Glutamatergic neuron (in vitro differentiated cells): Measurements from ENCODE around the gene ZXDC. TPM values are rescaled to one million over a fixed set of nuclear protein-coding genes. Genes with fewer than 3 reads are reported as not detected.

Experiments used
- DNase-seq: peaks from one replicate; pipeline ENCODE4 v3.0.0; 2022
- H3K27ac Mint-ChIP-seq: one replicate; pipeline ENCODE4 v1.8.0; 2020; ENCODE audit warnings: mild to moderate bottlenecking, mixed read lengths, inconsistent platforms; ENCODE audit not compliant: unreplicated experiment
- H3K27me3 Mint-ChIP-seq: one replicate; pipeline ENCODE4 v1.8.0; 2020; ENCODE audit warnings: mild to moderate bottlenecking, moderate library complexity, mixed read lengths, inconsistent platforms; ENCODE audit not compliant: unreplicated experiment
- H3K36me3 Mint-ChIP-seq: one replicate; pipeline ENCODE4 v1.8.0; 2020; ENCODE audit warnings: mild to moderate bottlenecking, mixed read lengths, inconsistent platforms; ENCODE audit not compliant: unreplicated experiment
- H3K4me1 Mint-ChIP-seq: one replicate; pipeline ENCODE4 v1.8.0; 2020; ENCODE audit warnings: mild to moderate bottlenecking, low read depth, mixed read lengths, inconsistent platforms; ENCODE audit not compliant: unreplicated experiment
- H3K4me3 Mint-ChIP-seq: one replicate; pipeline ENCODE4 v1.8.0; 2020; ENCODE audit warnings: mild to moderate bottlenecking, mixed read lengths, inconsistent platforms; ENCODE audit not compliant: unreplicated experiment
- H3K9me3 Mint-ChIP-seq: one replicate; pipeline ENCODE4 v1.8.0; 2020; ENCODE audit warnings: mild to moderate bottlenecking, moderate library complexity, mixed read lengths, inconsistent platforms; ENCODE audit not compliant: unreplicated experiment
- total RNA-seq: library from RNA; stranded (reverse); fragmentation: NEBNext Ultra II Directional; extraction: Animal tissue kit (Norgen Biotek cat#: 25700); gene quantifications from one replicate; pipeline ENCODE4 v1.2.1, GENCODE V29; 2021; ENCODE audit not compliant: unreplicated experiment
- TF ChIP-seq, protein P1 (sequence below): fragments of 200-600 bp; sonication (generic); IDR thresholded peaks from one replicate; pipeline ENCODE4 v1.5.0; 2021; ENCODE audit not compliant: partially characterized antibody, unreplicated experiment

The ZXDC gene
- total RNA-seq, 1 donor from 2014 or later: 39.5 TPM

DNA sequence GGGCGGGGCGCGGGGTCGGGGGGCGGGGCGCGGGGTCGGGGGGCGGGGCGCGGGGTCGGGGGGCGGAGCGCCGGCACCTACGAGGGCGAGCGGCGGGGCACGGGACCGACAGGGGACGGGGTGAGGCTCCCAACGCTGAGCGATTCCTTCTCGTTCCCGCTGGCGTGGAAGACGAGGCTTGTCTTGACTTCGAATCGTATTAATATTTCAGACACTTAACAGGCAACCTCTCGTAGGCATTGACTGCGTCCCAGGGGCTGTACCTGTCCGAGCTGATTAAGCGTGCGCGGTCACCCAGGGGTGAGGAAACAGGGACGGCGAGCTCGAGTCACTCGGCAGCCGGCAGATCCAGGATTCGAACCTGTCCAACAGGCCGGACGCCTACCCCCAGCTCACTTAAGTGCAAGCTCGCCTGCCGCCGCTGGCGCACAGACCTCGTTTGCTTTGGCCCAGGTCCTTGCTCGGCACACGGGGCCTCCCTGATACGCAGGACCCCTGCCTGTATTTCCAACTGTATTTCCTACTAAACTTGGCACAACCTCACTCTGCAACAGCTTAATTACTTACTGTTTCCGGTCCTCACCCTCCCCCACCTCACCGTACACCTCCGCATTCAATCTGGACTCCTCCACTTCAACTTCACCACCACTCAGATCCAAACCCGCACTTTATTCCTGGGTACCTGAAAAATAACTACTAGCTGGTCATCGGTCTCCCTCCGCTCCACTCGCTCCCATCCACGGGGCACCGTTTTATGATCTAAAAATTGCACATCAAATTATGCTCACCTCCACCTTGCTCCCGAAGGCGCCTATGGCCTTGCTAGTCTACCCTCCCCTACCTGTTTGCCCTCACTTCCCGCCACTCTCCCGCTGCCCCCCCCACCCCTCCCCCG lies 722 bp upstream of the ZXDC start:
- H3K36me3 Mint-ChIP-seq: no peaks in the 10 kb centered on the region
- H3K27ac Mint-ChIP-seq: peak overlapping the region; percentile 88
- H3K27me3 Mint-ChIP-seq: peaks cover 13% of the 10 kb centered on the region
- H3K9me3 Mint-ChIP-seq: peaks cover 5% of the 10 kb centered on the region
- peaks cover 24% of the 10 kb centered on the region for H3K4me1 Mint-ChIP-seq
- peak overlapping the region; percentile 89 for H3K4me3 Mint-ChIP-seq
- TF ChIP-seq, protein P1, sequence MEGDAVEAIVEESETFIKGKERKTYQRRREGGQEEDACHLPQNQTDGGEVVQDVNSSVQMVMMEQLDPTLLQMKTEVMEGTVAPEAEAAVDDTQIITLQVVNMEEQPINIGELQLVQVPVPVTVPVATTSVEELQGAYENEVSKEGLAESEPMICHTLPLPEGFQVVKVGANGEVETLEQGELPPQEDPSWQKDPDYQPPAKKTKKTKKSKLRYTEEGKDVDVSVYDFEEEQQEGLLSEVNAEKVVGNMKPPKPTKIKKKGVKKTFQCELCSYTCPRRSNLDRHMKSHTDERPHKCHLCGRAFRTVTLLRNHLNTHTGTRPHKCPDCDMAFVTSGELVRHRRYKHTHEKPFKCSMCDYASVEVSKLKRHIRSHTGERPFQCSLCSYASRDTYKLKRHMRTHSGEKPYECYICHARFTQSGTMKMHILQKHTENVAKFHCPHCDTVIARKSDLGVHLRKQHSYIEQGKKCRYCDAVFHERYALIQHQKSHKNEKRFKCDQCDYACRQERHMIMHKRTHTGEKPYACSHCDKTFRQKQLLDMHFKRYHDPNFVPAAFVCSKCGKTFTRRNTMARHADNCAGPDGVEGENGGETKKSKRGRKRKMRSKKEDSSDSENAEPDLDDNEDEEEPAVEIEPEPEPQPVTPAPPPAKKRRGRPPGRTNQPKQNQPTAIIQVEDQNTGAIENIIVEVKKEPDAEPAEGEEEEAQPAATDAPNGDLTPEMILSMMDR: no peak
- no peak for DNase-seq

DNA sequence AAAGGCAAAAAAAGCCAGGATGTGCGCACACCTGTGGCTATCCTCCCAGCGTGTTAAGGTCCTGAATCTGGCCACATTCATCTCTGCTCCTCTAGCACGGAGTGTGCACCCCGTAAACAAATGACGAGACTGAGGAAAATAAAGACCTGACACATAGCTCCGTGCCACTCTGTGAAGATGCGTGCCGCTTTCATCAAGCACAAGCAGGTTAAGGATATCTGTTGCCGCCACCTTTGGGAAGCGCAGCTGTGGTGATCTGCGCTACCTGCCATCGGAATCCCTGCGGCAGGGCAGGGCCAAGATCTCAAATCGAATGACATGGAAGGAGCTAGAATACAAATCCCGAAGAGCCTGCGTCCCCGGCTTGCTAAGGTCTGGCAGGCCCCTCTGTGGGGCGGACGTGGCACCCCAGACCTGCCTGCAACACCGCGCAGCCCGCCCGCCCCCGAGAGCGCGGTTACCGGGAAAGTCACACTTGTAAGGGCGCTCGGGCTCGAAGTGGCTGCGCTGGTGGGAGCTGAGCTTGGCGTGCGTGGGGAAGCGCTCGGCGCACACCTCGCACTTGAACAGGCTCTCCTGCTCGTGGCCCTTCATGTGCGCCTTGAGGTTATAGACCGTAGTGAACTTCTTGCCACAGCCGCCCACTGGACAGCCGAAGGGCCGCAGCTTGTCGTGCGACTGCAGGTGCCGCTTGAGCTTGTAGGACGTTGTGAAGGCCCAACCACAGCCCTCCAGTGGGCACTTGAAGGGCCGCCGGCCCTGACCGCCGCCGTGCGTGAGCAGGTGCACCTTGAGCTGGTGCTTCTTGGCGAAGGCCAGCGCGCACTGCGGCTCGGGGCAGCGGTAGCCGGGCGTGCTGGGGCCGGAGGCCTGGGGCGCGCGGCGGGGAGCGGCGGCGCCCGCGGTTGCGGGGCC lies 936 bp downstream of the ZXDC start:
- peak overlapping the region; percentile 54 for H3K27ac Mint-ChIP-seq
- peaks cover 2% of the 10 kb centered on the region for H3K36me3 Mint-ChIP-seq

DNA sequence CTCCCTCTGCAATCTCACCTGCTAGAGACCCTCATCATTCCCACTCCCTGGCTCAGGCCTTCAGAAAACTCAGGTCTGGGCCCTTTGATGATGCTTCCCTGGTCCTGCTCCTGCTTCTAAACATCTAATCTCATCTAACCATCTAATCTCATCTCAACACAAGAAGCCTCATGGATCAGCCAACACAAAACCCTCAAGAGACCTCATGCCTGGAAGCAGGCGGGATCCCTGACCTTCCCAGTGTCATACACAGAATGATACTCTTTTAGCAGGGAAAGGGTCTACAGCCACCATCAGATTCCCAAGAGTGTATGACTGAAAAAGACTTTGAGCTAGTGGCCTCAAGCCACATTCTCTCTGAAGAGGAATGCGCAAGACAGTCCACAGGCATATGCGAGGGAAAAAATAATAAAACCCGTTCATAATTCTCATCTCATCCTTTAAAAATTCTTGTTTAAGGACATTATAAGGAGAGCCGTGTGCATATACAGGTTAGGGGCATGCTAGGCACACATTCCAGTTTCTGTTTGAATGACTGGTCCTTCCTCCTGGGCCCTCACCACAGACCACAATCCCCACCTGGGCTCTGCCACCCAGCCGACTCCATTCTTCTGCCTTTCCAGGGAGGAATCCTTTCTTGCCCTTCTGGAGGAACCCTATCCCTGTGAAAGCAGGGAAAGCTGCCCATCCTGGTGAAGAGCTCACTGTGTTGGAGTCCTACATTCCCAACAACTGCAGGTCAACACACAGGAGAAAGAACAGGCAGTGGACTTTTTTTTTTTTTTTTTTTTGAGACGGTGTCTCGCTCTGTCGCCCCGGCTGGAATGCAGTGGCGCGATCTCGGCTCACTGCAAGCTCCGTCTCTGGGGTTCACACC lies 2.2 kb downstream of the ZXDC start:
- no peak for DNase-seq
- Mint-ChIP-seq H3K4me1 (peaks cover 22% of the 10 kb centered on the region), H3K27me3 (peaks cover 17% of the 10 kb centered on the region), H3K36me3 (peaks cover 4% of the 10 kb centered on the region), H3K4me3 (peak overlapping the region; percentile 88), H3K9me3 (peaks cover 9% of the 10 kb centered on the region), H3K27ac (no peak overlapping the region)
- TF ChIP-seq, protein P1: no peak

More for the DNA sequence above, 936 bp downstream of the ZXDC start:
- Mint-ChIP-seq H3K27me3 (peaks cover 12% of the 10 kb centered on the region), H3K4me3 (peak overlapping the region; percentile 88), H3K4me1 (peaks cover 22% of the 10 kb centered on the region), H3K9me3 (peaks cover 5% of the 10 kb centered on the region)
- TF ChIP-seq, protein P1: no peak
- DNase-seq: peak; percentile 60

DNA sequence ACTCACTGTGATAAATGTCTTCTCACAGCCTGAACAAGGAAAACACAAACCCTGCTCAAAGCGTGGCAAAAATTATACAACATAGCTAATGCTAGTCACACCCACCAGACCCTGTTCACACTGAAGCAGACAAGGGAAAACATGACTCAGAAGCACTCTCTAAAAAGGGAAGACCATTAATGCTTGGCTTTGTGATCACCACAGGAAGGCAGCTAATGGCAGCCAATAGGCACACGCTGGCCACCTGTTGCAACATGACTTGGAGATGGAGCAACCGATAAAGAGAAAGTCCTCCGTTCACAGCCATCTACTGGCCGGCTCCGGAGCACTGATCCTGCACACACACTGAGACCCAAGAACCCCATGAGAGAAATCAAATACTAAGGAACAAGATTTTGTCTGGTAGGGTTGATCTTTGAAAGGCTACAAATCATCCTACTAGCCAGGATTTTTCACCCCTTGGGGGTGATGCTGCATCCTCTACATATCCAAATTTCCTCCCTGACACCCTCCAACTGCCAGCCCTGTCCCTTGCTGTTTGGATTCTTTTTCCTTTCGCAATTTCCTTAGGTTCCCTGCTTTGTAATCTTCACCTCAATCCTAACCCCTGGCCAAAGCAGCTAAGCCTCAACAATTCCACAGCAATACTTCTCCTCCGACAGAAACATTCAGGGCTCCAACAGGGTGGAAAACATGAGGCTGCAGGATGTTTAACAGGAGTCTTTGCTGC lies 3.2 kb downstream of the ZXDC start:
- DNase-seq: no peak
- Mint-ChIP-seq H3K4me3 (peak overlapping the region; percentile 88), H3K9me3 (peaks cover 10% of the 10 kb centered on the region), H3K27me3 (peaks cover 18% of the 10 kb centered on the region), H3K4me1 (peaks cover 27% of the 10 kb centered on the region), H3K27ac (no peak overlapping the region), H3K36me3 (peaks cover 4% of the 10 kb centered on the region)
- TF ChIP-seq, protein P1: no peak
